Measurements from ENCODE around the gene AHDC1. TPM values are rescaled to one million over a fixed set of nuclear protein-coding genes. Genes with fewer than 3 reads are reported as not detected.

AHDC1 gene
- total RNA-seq, 1 experiment from 2014 or later: 49.0 TPM

DNA sequence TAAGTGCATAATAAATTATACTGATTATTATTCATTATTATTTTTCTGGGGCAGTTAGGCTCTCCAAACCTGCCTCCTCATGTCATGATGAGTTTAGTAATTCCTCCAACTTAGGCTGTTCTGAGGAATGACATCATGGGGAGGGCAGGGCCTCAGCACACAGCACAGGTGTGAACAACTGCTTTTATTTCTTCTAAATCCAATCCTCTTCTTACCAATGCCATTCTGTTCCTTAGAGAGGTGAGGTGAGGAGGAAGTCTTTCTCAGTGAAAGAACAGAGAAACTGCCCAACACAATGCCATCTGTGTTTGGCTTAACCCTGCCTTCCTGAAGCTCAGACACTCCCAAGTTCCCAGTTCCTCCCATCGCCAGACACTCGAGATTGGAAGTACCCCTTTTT is 68.6 kb downstream of the AHDC1 start:
- no peak for TF ChIP-seq MXD4 (CRISPR knock-in tag; IDR thresholded peaks at IDR 0.05; ENCODE audit: borderline replicate concordance)
- no peak for TF ChIP-seq ELF4 (CRISPR knock-in tag; IDR thresholded peaks at IDR 0.05; ENCODE audit: low read depth)
- TF ChIP-seq, protein P1, sequence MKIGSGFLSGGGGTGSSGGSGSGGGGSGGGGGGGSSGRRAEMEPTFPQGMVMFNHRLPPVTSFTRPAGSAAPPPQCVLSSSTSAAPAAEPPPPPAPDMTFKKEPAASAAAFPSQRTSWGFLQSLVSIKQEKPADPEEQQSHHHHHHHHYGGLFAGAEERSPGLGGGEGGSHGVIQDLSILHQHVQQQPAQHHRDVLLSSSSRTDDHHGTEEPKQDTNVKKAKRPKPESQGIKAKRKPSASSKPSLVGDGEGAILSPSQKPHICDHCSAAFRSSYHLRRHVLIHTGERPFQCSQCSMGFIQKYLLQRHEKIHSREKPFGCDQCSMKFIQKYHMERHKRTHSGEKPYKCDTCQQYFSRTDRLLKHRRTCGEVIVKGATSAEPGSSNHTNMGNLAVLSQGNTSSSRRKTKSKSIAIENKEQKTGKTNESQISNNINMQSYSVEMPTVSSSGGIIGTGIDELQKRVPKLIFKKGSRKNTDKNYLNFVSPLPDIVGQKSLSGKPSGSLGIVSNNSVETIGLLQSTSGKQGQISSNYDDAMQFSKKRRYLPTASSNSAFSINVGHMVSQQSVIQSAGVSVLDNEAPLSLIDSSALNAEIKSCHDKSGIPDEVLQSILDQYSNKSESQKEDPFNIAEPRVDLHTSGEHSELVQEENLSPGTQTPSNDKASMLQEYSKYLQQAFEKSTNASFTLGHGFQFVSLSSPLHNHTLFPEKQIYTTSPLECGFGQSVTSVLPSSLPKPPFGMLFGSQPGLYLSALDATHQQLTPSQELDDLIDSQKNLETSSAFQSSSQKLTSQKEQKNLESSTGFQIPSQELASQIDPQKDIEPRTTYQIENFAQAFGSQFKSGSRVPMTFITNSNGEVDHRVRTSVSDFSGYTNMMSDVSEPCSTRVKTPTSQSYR (CRISPR knock-in tag; IDR thresholded peaks at IDR 0.05): no peak
- TF ChIP-seq, protein P2, sequence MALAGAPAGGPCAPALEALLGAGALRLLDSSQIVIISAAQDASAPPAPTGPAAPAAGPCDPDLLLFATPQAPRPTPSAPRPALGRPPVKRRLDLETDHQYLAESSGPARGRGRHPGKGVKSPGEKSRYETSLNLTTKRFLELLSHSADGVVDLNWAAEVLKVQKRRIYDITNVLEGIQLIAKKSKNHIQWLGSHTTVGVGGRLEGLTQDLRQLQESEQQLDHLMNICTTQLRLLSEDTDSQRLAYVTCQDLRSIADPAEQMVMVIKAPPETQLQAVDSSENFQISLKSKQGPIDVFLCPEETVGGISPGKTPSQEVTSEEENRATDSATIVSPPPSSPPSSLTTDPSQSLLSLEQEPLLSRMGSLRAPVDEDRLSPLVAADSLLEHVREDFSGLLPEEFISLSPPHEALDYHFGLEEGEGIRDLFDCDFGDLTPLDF (CRISPR knock-in tag; IDR thresholded peaks at IDR 0.05): no peak
- no peak for TF ChIP-seq ZNF219 (CRISPR knock-in tag; IDR thresholded peaks at IDR 0.05; ENCODE audit: borderline replicate concordance)
- TF ChIP-seq, protein P3, sequence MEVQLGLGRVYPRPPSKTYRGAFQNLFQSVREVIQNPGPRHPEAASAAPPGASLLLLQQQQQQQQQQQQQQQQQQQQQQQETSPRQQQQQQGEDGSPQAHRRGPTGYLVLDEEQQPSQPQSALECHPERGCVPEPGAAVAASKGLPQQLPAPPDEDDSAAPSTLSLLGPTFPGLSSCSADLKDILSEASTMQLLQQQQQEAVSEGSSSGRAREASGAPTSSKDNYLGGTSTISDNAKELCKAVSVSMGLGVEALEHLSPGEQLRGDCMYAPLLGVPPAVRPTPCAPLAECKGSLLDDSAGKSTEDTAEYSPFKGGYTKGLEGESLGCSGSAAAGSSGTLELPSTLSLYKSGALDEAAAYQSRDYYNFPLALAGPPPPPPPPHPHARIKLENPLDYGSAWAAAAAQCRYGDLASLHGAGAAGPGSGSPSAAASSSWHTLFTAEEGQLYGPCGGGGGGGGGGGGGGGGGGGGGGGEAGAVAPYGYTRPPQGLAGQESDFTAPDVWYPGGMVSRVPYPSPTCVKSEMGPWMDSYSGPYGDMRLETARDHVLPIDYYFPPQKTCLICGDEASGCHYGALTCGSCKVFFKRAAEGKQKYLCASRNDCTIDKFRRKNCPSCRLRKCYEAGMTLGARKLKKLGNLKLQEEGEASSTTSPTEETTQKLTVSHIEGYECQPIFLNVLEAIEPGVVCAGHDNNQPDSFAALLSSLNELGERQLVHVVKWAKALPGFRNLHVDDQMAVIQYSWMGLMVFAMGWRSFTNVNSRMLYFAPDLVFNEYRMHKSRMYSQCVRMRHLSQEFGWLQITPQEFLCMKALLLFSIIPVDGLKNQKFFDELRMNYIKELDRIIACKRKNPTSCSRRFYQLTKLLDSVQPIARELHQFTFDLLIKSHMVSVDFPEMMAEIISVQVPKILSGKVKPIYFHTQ (CRISPR knock-in tag; IDR thresholded peaks at IDR 0.05): no peak
- no peak for TF ChIP-seq NFE2L1 (CRISPR knock-in tag; IDR thresholded peaks at IDR 0.05)
- TF ChIP-seq, protein P4, sequence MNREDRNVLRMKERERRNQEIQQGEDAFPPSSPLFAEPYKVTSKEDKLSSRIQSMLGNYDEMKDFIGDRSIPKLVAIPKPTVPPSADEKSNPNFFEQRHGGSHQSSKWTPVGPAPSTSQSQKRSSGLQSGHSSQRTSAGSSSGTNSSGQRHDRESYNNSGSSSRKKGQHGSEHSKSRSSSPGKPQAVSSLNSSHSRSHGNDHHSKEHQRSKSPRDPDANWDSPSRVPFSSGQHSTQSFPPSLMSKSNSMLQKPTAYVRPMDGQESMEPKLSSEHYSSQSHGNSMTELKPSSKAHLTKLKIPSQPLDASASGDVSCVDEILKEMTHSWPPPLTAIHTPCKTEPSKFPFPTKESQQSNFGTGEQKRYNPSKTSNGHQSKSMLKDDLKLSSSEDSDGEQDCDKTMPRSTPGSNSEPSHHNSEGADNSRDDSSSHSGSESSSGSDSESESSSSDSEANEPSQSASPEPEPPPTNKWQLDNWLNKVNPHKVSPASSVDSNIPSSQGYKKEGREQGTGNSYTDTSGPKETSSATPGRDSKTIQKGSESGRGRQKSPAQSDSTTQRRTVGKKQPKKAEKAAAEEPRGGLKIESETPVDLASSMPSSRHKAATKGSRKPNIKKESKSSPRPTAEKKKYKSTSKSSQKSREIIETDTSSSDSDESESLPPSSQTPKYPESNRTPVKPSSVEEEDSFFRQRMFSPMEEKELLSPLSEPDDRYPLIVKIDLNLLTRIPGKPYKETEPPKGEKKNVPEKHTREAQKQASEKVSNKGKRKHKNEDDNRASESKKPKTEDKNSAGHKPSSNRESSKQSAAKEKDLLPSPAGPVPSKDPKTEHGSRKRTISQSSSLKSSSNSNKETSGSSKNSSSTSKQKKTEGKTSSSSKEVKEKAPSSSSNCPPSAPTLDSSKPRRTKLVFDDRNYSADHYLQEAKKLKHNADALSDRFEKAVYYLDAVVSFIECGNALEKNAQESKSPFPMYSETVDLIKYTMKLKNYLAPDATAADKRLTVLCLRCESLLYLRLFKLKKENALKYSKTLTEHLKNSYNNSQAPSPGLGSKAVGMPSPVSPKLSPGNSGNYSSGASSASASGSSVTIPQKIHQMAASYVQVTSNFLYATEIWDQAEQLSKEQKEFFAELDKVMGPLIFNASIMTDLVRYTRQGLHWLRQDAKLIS (CRISPR knock-in tag; IDR thresholded peaks at IDR 0.05; ENCODE audit: borderline replicate concordance): no peak
- no peak for TF ChIP-seq ZNF121 (CRISPR knock-in tag; IDR thresholded peaks at IDR 0.05)
- TF ChIP-seq, protein P5, sequence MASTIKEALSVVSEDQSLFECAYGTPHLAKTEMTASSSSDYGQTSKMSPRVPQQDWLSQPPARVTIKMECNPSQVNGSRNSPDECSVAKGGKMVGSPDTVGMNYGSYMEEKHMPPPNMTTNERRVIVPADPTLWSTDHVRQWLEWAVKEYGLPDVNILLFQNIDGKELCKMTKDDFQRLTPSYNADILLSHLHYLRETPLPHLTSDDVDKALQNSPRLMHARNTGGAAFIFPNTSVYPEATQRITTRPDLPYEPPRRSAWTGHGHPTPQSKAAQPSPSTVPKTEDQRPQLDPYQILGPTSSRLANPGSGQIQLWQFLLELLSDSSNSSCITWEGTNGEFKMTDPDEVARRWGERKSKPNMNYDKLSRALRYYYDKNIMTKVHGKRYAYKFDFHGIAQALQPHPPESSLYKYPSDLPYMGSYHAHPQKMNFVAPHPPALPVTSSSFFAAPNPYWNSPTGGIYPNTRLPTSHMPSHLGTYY (CRISPR knock-in tag; IDR thresholded peaks at IDR 0.05): no peak
- TF ChIP-seq CREM (CRISPR knock-in tag; IDR thresholded peaks at IDR 0.05): no peak
- TF ChIP-seq ATF1 (CRISPR knock-in tag; IDR thresholded peaks at IDR 0.05): no peak
- TF ChIP-seq, protein P6, sequence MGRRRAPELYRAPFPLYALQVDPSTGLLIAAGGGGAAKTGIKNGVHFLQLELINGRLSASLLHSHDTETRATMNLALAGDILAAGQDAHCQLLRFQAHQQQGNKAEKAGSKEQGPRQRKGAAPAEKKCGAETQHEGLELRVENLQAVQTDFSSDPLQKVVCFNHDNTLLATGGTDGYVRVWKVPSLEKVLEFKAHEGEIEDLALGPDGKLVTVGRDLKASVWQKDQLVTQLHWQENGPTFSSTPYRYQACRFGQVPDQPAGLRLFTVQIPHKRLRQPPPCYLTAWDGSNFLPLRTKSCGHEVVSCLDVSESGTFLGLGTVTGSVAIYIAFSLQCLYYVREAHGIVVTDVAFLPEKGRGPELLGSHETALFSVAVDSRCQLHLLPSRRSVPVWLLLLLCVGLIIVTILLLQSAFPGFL (CRISPR knock-in tag; IDR thresholded peaks at IDR 0.05; ENCODE audit: borderline replicate concordance): no peak
- no peak for TF ChIP-seq ESRRA (CRISPR knock-in tag; IDR thresholded peaks at IDR 0.05; ENCODE audit: borderline replicate concordance)
- Mint-ChIP-seq H3K27ac (peak overlapping the region; percentile 52; the same call in 1 of the 2 replicates), H3K36me3 (peaks cover 3% of the 10 kb centered on the region), H3K4me1 (peaks cover 52% of the 10 kb centered on the region), H3K4me3 (no peak overlapping the region), H3K9me3 (no peaks in the 10 kb centered on the region), H3K27me3 (ENCODE audit: low read depth) (no peaks in the 10 kb centered on the region)
- DNase-seq (ENCODE audit: low spot score) (no peak), ATAC-seq (no peak)
- POLR2A ChIA-PET: interaction anchor here (0.6 kb wide), 1 partner anchor 114 kb away, joined by 3 read pairs; no protein-coding TSS in a partner anchor
- CTCF ChIA-PET: interaction anchor here (0.7 to 8.1 kb wide), 10 partner anchors 12 to 140 kb away, joined by 3 to 87 read pairs (median 9); partner anchors contain the start of gene AHDC1

Measured in WTC11 (cell line).